Parietal lobe (tissue), 1 donor: ENCODE data around the gene H2AZ1. TPM values are rescaled to one million over a fixed set of nuclear protein-coding genes. Genes with fewer than 3 reads are reported as not detected.

Experiments used
- total RNA-seq: library from RNA; depleted of rRNA; stranded (reverse); fragments of >200 nt; gene quantifications from one replicate; pipeline ENCODE4 v1.2.3, GENCODE V29; 2014

Gene H2AZ1
- total RNA-seq, result 106 TPM

GRCh38 chr4:99949999-99950912, at the start of gene H2AZ1:
Gene H2AZ1 (minus strand): TSS chr4:99950275. CDS start chr4:99950170, 105 bp downstream.

DNA sequence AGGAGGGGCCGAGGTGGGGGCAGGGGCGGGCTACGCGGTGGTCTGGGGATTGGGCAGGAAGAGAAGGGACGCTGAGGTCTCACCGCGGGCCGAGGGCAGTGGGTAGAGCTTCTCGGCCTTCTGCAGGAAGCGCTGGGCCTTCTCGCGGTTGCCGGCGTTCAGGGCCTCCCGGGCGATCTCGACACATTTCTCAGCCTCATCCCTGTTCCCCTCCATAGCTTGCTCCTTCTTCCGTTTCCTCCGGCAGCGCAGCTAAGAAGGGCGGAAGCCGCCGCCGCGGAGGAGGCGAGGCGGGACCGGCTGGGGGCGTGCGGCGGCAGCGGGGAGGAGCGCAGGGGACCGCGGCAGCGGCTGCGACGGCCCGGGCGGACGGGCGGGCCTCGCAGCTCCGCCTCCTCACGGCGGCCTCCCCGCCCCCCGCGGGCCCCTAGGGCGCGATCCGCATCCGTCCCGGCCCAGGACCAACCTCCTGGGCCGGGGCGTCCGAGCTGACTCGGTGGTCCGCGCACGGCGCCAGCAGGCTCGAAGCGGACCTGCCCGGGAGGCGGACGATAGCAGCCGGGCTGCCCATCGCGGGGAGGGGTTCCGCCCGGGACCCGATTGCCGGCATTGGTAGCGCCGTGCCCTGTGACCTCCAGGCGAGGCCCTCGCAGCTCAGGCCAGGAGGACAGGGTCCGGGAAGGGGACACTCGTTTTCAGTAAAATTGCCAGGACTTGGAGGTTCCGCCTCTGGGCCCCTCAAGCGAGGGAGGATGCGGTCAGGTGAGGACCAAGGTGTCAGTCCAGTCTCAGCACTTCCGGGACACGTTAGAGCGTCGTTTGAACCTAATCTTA, 3.5 kb downstream of the H2AZ1 start, which contains the start of gene DNAJB14:
TSS of gene DNAJB14 (minus strand) at position 263 of the 834 bp plus-strand sequence. CDS start at position 216, 47 bp downstream.

Other genes starting within 250 kb of the H2AZ1 start
- gene DAPP1, start 133.4 kb downstream of the H2AZ1 start, total RNA-seq, result 0.31 TPM
- 50.4 TPM for gene LAMTOR3, start 55.8 kb downstream of the H2AZ1 start, total RNA-seq
- gene DNAJB14, start 3.7 kb downstream of the H2AZ1 start, total RNA-seq, result 82.9 TPM
- gene DDIT4L, start 240.2 kb upstream of the H2AZ1 start, total RNA-seq, result 0.31 TPM